ENCODE data around the gene OXSR1. TPM values are rescaled to one million over a fixed set of nuclear protein-coding genes. Genes with fewer than 3 reads are reported as not detected.

The OXSR1 gene
- 48.6 and 50.8 TPM in 2 replicates for total RNA-seq

DNA sequence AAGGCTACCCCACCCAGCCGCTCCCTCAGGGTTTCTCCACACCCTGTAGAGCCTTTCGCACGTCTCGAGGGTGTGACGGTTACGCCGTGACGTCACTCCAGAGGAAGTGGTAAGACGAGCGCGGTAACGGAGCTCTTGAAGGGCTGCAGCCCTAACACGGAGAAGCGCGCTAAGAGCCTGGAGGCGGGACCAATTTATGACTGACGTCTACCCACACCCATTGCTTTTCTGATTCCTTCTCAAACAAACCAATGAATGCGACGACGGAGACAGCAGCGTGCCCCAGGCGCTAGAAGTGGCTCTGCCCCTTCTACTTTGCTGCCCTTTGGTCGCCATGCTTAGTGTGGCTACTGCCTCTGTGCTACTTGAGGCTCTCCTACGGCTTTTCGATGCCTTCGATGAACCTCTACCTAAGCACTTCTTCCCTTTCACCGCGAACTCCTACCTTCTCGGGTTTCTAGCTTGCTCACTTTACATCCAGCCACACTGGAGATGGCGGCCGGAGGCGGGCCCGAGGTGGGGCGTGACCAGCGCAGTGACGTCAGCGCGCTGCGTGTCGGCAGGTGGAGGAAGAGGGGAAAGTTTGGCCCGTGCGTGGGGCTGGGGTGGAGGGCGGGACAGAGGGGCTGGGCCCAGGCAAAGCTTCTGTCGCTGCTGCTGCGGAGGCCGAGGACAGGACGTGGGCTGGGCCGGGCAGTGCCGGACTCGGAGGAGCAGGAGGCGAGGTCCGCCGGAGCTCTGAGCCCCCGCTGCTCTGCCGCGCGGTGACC is at the start of gene OXSR1:
Gene OXSR1 (plus strand): TSS at position 586 of the 770 bp plus-strand sequence. CDS start 340 bp downstream, outside the sequence.
- Mint-ChIP-seq H3K36me3 (ENCODE audit: low read depth) (peaks cover 19% of the 10 kb centered on the region), H3K4me1 (ENCODE audit: low read depth) (peaks cover 43% of the 10 kb centered on the region), H3K9me3 (no peaks in the 10 kb centered on the region), H3K27me3 (ENCODE audit: insufficient read depth) (no peaks in the 10 kb centered on the region), H3K4me3 (peak within 1 kb of the TSS; percentile 98), H3K27ac (peak within 1 kb of the TSS; percentile 100)
- intact Hi-C loops (cut with micrococcal nuclease) = loop anchor here (1.0 to 10.0 kb wide), 9 partner anchors 11 to 1220 kb away; partner anchors contain the start of genes ACAA1, ACVR2B, EPM2AIP1 and EXOG
- peak; percentile 96 for DNase-seq (ENCODE audit: low spot score)

DNA sequence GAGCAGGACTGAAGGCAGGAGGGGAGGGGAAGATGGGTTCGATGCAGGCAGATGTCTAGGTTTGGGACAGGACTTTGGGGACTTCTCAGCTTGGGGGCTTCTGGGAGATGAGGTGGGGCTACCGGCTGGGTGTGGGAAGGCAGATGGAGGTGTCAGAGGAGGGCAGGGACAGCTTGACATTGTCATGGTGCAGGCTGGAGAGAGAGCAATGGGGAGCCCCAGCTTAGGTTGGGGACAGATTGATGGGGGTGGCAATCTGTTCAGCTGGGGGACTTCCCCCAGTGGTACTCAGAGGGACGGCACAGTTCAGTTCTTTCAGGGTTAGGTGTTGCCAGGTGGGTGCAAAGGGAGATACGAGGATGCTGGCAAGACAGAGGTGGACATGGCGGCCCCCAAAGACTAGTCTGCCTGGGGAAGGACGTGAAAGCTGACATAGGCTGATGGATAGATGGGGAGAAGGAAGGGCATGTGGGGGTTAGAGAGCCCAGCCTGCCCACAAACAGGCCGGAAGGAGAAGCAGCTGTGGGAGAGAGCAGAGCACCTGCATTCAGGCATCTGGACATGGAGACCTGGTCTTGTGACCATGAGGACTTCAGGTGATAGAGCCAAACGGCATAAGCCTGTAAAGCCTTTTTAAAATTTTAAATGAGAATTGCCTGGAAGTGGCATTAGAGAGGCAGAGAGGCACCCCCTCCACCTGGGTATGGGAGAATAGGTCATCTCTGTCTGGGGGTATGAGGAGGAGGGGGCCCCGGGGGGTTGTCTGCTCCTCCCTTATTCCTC is 49.5 kb upstream of the OXSR1 start:
- Mint-ChIP-seq H3K27ac (no peak overlapping the region), H3K4me3 (no peak overlapping the region), H3K4me1 (ENCODE audit: low read depth) (no peaks in the 10 kb centered on the region), H3K27me3 (ENCODE audit: insufficient read depth) (no peaks in the 10 kb centered on the region), H3K36me3 (ENCODE audit: low read depth) (peaks cover 7% of the 10 kb centered on the region), H3K9me3 (no peaks in the 10 kb centered on the region)
- intact Hi-C loops (cut with micrococcal nuclease) = loop anchor here (5.0 kb wide), 1 partner anchor 136 kb away; no protein-coding TSS in a partner anchor
- no peak for DNase-seq (ENCODE audit: low spot score)

DNA sequence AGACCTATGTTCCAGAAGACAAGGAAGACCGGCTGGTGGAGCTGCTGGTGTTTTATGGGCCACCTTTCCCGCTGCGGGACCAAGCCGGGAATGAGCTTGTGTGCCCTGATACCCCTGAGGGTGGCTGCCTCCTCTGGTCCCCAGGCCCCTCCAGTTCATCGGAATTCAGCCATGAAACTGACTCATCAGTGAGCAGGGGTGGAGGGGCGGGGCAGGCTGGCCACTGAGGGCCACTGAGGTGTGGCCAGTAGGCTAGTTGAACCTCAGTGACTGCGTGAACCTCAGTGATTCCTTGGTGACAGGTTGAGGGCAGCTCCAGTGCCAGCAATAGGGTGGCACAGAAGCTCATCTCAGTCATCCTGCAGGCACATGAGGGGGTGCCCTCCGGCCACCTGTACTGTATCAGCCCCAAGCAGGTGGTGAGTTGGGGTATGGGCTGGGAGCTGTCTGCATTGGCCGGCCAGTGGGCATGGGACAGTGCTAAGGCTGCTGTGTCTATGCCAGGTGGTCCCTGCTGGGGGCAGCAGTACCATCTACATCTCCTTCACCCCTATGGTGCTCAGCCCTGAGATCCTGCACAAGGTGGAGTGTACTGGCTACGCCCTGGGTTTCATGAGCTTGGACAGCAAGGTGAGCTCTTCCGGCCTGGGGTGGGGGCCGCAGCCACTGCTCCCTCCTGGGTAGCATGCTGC is 48.7 kb upstream of the OXSR1 start:
- Mint-ChIP-seq H3K4me3 (no peak overlapping the region), H3K9me3 (no peaks in the 10 kb centered on the region), H3K27ac (no peak overlapping the region), H3K27me3 (ENCODE audit: insufficient read depth) (no peaks in the 10 kb centered on the region), H3K36me3 (ENCODE audit: low read depth) (peaks cover 9% of the 10 kb centered on the region), H3K4me1 (ENCODE audit: low read depth) (no peaks in the 10 kb centered on the region)
- DNase-seq (ENCODE audit: low spot score) = no peak
- intact Hi-C loops (cut with micrococcal nuclease) = loop anchor here (5.0 kb wide), 1 partner anchor 136 kb away; no protein-coding TSS in a partner anchor

DNA sequence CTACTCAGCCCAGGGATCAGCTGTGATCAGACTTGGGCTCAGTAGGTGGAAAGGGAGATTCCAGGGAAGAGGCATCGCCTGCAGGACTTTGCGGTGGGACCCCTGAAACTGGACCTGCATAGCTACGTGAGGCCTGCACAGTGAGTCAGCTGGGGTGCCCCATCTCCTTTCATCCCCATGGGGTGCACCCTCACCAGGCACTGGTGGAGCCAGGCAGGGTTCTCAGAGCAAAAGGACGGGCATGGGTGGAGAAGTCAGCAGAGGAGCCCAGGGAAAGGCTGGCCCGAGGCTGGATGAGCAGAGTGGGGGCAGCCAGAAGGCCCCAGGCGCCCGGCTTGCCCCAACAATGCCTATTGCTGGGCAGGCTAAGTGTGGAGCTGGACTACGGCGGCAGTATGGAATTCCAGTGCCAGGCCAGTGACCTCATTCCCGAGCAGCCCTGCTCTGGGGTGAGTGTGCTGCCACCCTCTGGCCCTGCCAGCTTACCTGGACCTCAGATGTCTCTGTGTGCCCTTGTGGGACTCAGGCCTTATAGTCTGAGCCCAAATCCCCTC is 48.1 kb upstream of the OXSR1 start:
- DNase-seq (ENCODE audit: low spot score) = no peak
- Mint-ChIP-seq H3K4me3 (no peak overlapping the region), H3K27ac (no peak overlapping the region), H3K4me1 (ENCODE audit: low read depth) (no peaks in the 10 kb centered on the region), H3K27me3 (ENCODE audit: insufficient read depth) (no peaks in the 10 kb centered on the region), H3K9me3 (no peaks in the 10 kb centered on the region), H3K36me3 (ENCODE audit: low read depth) (peaks cover 13% of the 10 kb centered on the region)
- intact Hi-C loops (cut with micrococcal nuclease) = loop anchor here (5.0 kb wide), 1 partner anchor 135 kb away; no protein-coding TSS in a partner anchor

DNA sequence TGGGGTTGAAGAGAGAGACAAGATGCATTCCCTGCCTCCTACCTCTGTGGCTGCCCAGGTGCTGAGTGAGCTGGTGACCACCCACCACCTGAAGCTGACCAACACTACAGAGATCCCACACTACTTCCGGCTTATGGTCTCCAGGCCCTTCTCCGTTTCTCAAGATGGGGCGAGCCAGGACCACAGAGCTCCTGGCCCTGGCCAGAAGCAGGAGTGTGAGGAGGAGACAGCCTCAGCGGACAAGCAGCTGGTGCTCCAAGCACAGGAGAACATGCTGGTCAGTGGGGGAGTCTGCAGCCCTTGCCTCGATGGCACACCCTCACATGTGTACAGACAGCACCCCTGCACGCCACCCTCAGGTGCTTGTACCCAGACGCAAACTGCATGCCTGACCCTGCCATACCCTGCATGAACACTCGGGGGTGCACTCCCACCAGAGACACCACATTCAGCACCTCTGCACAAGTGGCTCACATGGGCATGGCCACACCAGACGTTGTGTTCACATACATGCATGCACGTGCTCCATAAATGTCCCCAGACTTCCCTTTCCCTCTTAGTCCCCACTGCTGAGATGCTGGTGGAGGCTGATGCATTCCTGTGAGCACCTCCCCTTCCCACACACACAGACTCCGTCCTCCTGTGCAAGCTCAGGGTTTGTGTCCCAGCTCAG is 47.5 kb upstream of the OXSR1 start:
- no peak overlapping the region for H3K27ac Mint-ChIP-seq
- no peaks in the 10 kb centered on the region for H3K9me3 Mint-ChIP-seq
- intact Hi-C loops (cut with micrococcal nuclease) = loop anchor here (1.0 to 5.0 kb wide), 5 partner anchors 134 to 362 kb away; partner anchors contain the start of gene XYLB

DNA sequence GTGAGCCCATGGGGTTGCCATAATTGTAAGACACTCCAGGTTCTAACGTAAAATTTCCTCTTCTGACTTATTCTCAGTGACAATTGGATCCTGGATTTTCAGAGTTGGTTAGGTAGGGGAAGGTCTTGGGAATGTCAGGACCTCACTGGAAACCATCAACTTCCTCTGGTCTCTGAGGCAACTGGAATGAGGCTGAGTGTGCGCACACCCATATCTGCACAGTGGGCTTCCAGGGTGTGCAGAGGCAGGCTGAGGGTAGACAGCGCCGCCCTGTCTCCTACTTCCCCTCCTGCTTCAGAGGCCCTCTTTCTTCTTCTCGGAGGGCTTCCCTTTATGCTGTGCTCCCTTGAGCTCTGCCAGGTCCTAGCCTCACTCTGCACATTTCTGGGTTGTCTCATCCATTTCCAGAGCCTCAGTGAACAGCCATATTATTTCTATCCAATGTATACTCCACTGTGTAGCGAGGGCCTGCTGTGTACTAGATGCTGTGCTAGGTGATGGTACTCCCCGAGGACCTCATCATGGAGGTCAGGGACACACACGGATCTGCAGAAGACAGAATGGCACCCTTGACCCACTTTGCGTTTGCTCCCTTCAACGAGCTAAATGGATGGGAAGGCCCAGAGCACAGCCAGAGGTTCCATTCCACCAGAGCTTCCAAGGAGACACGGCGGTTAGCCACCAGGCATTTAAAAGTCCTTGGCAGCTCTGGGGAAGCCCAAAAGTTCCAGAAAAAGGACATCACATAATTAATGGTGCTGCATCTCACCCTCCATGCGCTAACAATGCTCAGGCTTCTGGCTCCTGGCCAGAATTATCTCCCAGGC is 46.7 kb upstream of the OXSR1 start:
- DNase-seq (ENCODE audit: low spot score) = no peak
- H3K9me3 Mint-ChIP-seq = no peaks in the 10 kb centered on the region
- H3K27ac Mint-ChIP-seq = no peak overlapping the region
- intact Hi-C loops (cut with micrococcal nuclease) = loop anchor here (1.0 to 5.0 kb wide), 5 partner anchors 134 to 362 kb away; partner anchors contain the start of gene XYLB
- no peaks in the 10 kb centered on the region for H3K4me1 Mint-ChIP-seq (ENCODE audit: low read depth)
- H3K4me3 Mint-ChIP-seq = no peak overlapping the region
- H3K36me3 Mint-ChIP-seq (ENCODE audit: low read depth) = peaks cover 23% of the 10 kb centered on the region
- no peaks in the 10 kb centered on the region for H3K27me3 Mint-ChIP-seq (ENCODE audit: insufficient read depth)

More for the DNA sequence above, 47.5 kb upstream of the OXSR1 start:
- Mint-ChIP-seq H3K4me3 (no peak overlapping the region), H3K27me3 (ENCODE audit: insufficient read depth) (no peaks in the 10 kb centered on the region), H3K36me3 (ENCODE audit: low read depth) (peaks cover 18% of the 10 kb centered on the region), H3K4me1 (ENCODE audit: low read depth) (no peaks in the 10 kb centered on the region)
- DNase-seq (ENCODE audit: low spot score) = peak; percentile 60

DNA sequence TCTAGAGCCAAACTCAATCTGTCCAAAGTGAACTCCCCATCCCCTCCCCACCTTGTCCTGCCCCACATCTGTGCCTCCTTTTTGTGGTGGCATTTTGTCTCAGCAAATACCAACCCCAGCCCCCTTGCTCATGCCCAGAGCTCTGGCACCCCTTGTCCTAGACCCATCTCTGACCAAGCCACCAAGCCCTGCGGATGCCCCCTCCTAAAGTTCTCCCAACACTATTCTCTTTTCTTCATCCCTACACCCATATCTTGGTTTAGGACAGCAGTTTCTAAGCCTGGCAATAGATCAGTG is 46.1 kb upstream of the OXSR1 start:
- H3K4me1 Mint-ChIP-seq (ENCODE audit: low read depth) = no peaks in the 10 kb centered on the region
- H3K27ac Mint-ChIP-seq = no peak overlapping the region

DNA sequence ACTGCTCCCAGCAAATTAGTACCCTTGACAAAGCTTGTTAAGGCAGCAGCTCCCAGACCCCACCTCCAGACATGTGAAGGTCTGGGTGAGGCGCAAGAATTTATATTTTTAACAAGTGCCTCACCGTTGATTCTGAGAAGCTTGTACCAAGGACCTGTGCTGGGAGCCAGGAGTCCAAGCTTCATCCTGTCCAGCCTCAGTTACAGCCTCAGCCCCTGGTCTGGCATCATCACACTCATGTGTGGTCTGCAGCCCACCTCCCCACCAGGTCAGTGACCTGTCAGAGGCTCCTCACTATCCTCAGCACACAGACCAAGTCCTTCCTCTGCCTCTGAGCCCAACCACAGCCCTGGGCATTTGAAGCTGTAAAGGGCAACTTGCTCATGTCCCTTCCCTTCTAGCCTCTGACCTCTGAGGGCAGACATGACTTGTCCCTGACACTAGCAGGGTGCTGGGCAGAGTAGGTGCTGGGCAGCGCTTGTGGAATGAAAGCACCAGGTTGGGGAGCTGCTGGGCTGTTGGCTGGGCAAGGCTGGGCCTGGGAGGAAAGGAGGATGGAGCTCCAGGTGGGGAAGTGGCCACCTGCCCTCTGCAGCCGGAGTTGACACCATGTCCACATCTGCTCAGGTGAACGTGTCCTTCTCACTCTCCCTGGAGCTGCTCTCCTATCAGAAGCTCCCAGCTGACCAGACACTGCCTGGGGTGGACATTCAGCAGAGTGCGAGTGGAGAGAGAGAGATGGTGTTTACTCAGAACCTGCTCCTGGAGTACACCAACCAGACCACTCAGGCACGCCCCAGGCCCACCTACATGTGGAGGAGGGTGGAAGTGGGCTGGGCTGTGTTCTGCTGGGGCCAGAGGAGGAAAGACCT is 45.3 kb upstream of the OXSR1 start:
- H3K4me1 Mint-ChIP-seq (ENCODE audit: low read depth) = no peaks in the 10 kb centered on the region
- peaks cover 28% of the 10 kb centered on the region for H3K36me3 Mint-ChIP-seq (ENCODE audit: low read depth)
- no peak overlapping the region for H3K4me3 Mint-ChIP-seq
- H3K9me3 Mint-ChIP-seq = no peaks in the 10 kb centered on the region
- H3K27me3 Mint-ChIP-seq (ENCODE audit: insufficient read depth) = no peaks in the 10 kb centered on the region
- intact Hi-C loops (cut with micrococcal nuclease) = loop anchor here (5.0 kb wide), 1 partner anchor 132 kb away; no protein-coding TSS in a partner anchor
- no peak overlapping the region for H3K27ac Mint-ChIP-seq
- no peak for DNase-seq (ENCODE audit: low spot score)

More for the DNA sequence above, 46.1 kb upstream of the OXSR1 start:
- Mint-ChIP-seq H3K27me3 (ENCODE audit: insufficient read depth) (no peaks in the 10 kb centered on the region), H3K9me3 (no peaks in the 10 kb centered on the region), H3K4me3 (no peak overlapping the region), H3K36me3 (ENCODE audit: low read depth) (peaks cover 24% of the 10 kb centered on the region)
- no peak for DNase-seq (ENCODE audit: low spot score)
- intact Hi-C loops (cut with micrococcal nuclease) = loop anchor here (5.0 kb wide), 1 partner anchor 133 kb away; no protein-coding TSS in a partner anchor

DNA sequence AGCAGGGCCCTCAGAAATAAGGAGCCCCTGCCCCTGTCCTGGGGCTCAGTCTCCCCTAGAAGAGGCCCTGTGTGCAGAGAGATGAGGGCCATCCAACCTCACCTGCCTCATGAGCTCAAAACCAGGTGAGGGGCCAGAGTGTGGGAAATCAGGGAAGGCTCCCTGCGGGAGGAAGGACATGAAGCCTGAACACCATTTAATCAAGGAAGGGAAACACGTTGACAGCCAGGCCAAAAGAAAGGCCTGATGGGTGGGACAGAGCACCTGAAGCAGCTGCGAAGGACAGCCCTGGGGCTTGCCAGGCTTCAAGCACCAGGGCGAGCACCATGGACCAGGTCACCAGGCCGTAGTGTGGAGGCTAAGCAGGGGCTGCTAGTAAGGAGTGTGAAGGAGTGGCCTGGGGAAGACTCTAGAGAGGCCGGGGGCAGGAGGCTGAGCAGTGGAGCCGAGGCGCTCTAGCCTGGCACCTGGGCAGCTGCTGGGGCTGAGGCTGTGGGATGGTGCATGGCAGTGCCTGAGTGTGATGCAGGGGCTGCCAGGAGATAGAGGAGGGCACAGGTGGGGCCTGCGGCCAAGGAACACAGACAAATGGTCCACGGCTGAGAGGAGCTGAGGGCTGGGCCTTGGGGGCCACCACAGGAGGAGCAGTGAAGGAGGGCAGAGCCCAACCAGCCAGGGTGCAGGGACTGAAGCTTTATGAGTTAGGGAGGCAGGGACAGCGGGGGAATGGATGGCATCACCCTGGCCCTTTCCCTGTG is 44.5 kb upstream of the OXSR1 start:
- H3K27ac Mint-ChIP-seq = no peak overlapping the region
- H3K4me3 Mint-ChIP-seq = no peak overlapping the region
- no peaks in the 10 kb centered on the region for H3K9me3 Mint-ChIP-seq
- H3K36me3 Mint-ChIP-seq (ENCODE audit: low read depth) = peaks cover 28% of the 10 kb centered on the region
- H3K27me3 Mint-ChIP-seq (ENCODE audit: insufficient read depth) = no peaks in the 10 kb centered on the region
- intact Hi-C loops (cut with micrococcal nuclease) = no loop called here
- DNase-seq (ENCODE audit: low spot score) = no peak
- no peaks in the 10 kb centered on the region for H3K4me1 Mint-ChIP-seq (ENCODE audit: low read depth)

DNA sequence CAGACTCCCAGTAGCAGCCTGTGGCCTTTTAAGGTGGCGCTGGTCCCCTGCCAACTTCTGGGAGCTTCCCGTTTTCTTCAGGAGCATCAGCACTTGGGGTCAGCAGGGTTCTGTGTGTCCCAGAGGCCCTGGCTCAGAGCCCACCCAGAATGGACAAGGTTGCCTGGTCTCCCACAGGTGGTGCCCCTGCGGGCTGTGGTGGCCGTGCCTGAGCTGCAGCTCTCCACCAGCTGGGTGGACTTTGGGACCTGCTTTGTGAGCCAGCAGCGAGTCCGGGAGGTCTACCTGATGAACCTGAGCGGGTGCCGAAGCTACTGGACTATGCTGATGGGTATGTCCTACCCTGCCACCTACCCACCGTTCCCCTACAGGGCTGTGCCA is 43.9 kb upstream of the OXSR1 start:
- Mint-ChIP-seq H3K4me1 (ENCODE audit: low read depth) (no peaks in the 10 kb centered on the region), H3K27ac (no peak overlapping the region), H3K9me3 (no peaks in the 10 kb centered on the region), H3K36me3 (ENCODE audit: low read depth) (peaks cover 28% of the 10 kb centered on the region), H3K4me3 (no peak overlapping the region), H3K27me3 (ENCODE audit: insufficient read depth) (no peaks in the 10 kb centered on the region)
- no peak for DNase-seq (ENCODE audit: low spot score)
- intact Hi-C loops (cut with micrococcal nuclease) = no loop called here

All from activated T-helper 1 cell treated with anti-CD3 and anti-CD28 coated beads, Interleukin-12 subunit alpha, Interleukin-12 subunit beta, Interleukin-2, Interleukin-4 antibody, amounts not matched to agents 30 ng/mL and 10 ng/mL and 1 ng/mL, durations not matched to agents 14 hours and 24 hours and 36 hours (primary cell).